ENCODE results near the gene CNP.

DNA sequence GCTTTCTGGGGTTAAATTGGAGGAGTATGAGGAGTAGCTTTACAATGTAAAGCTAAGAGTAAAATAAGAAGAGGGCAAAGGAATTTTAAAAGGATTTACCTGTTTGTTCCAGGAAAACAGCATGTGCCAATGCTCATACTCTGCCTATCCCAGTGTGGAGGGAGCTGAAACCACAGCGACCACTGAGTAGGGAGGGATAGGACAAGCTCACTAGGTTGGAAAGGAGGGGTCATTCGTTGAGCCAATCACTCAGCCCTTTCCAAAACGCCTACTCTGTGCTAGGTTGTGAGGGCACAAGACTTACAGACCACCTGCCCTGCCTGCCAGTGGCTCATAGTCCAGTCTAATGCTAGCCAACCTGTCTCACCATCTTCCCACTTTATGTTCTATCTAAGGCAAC lies 51.7 kb downstream of the CNP start:
- TF ChIP-seq, protein P1, sequence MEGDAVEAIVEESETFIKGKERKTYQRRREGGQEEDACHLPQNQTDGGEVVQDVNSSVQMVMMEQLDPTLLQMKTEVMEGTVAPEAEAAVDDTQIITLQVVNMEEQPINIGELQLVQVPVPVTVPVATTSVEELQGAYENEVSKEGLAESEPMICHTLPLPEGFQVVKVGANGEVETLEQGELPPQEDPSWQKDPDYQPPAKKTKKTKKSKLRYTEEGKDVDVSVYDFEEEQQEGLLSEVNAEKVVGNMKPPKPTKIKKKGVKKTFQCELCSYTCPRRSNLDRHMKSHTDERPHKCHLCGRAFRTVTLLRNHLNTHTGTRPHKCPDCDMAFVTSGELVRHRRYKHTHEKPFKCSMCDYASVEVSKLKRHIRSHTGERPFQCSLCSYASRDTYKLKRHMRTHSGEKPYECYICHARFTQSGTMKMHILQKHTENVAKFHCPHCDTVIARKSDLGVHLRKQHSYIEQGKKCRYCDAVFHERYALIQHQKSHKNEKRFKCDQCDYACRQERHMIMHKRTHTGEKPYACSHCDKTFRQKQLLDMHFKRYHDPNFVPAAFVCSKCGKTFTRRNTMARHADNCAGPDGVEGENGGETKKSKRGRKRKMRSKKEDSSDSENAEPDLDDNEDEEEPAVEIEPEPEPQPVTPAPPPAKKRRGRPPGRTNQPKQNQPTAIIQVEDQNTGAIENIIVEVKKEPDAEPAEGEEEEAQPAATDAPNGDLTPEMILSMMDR (IDR thresholded peaks at IDR 0.05): no peak
- TF ChIP-seq EZH2 (IDR thresholded peaks at IDR 0.05; ENCODE audit: borderline replicate concordance, insufficient read depth, low read depth, low read length, poor library complexity, severe bottlenecking): no peak
